ENCODE results near the gene INPP5B. TPM values are rescaled to one million over a fixed set of nuclear protein-coding genes. Genes with fewer than 3 reads are reported as not detected.
"Not testable (repeated sequence)": the region's sequence is repeated elsewhere in the genome, so short reads cannot be mapped to it uniquely, and the experiment has no call there.

The INPP5B gene
- total RNA-seq, 4 donors from 2014 or later, result 6.2 to 20.4 (median 13.7) TPM

DNA sequence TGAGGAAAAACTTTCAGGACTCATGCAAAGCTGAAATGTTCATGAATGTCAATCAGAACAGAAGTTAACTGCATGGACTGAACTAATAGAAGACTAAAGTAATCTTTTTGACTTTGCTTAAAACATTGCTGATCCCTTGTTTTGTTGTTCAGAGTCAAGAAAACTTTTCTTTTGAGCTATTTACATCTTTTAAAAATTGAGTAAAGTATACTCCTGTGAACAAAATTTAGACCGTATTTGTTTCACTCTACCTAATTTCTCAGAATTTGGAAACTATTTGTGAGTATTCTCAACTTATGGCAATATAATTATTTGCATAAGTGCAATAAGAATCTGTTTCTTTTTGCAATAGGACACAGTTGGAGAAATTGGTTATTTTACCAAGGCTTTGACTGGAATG lies 41.1 kb downstream of the INPP5B start:
- H3K4me1 ChIP-seq, result no peaks in the 10 kb centered on the region
- H3K9me3 ChIP-seq, result no peaks in the 10 kb centered on the region
- no peak overlapping the region for H3K27ac ChIP-seq
- TF ChIP-seq, protein P1, sequence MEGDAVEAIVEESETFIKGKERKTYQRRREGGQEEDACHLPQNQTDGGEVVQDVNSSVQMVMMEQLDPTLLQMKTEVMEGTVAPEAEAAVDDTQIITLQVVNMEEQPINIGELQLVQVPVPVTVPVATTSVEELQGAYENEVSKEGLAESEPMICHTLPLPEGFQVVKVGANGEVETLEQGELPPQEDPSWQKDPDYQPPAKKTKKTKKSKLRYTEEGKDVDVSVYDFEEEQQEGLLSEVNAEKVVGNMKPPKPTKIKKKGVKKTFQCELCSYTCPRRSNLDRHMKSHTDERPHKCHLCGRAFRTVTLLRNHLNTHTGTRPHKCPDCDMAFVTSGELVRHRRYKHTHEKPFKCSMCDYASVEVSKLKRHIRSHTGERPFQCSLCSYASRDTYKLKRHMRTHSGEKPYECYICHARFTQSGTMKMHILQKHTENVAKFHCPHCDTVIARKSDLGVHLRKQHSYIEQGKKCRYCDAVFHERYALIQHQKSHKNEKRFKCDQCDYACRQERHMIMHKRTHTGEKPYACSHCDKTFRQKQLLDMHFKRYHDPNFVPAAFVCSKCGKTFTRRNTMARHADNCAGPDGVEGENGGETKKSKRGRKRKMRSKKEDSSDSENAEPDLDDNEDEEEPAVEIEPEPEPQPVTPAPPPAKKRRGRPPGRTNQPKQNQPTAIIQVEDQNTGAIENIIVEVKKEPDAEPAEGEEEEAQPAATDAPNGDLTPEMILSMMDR (IDR thresholded peaks at IDR 0.05), result no peak
- no peak for TF ChIP-seq POLR2A (IDR thresholded peaks at IDR 0.05)
- DNase-seq, result no peak
- H3K36me3 ChIP-seq, result peaks cover 0 to 15% (median 0%) of the 10 kb centered on the region in 3 donors
- no peaks in the 10 kb centered on the region for H3K27me3 ChIP-seq
- 96 to 97% methylated on average over 1 of the region's 1 CpG for WGBS, 2 donors
- H3K4me3 ChIP-seq, result no peak overlapping the region
- intact Hi-C loops (cut with DNase I), result no loop called here

DNA sequence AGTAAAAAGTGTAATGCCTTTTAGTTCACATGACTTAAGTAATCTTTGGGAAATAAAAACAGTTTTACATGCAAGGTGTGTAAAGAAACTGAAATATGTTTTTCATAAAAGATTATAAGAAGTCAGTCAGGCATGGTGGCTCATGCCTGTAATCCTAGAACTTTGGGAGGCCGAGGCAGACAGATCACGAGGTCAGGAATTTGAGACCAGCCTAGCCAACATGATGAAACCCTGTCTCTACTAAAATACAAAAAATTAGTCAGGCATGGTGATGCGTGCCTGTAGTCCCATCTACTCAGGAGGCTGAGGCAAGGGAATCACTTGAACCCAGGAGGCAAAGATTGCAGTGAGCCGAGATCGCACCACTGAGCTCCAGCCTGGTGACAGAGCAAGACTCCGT lies 42.9 kb downstream of the INPP5B start:
- intact Hi-C loops (cut with DNase I); H3K27me3 ChIP-seq: not testable (repeated sequence)
- H3K36me3 ChIP-seq, result peaks cover 0 to 15% (median 0%) of the 10 kb centered on the region in 3 donors

DNA sequence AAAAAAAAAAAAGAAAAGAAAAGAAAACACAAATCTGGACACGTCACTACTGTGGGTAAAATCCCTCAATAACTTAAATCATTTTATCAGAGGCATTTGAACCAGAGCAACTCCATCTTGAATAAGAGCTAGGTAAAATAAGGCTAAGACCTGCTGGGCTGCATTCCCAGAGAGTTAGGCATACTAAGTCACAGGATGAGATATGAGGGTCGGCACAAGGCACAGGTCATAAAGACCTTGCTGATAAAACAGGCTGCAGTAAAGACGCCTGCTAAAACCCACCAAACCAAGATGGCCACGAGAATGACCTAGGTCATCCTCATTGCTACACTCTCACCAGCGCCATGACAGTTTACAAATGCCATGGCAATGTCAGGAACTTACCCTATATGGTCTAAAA lies 43.9 kb downstream of the INPP5B start:
- TF ChIP-seq POLR2A (IDR thresholded peaks at IDR 0.05), result no peak
- TF ChIP-seq, protein P1 (IDR thresholded peaks at IDR 0.05), result no peak
- H3K9me3 ChIP-seq, result no peaks in the 10 kb centered on the region
- WGBS, 2 donors, result 92 to 97% methylated on average over 5 of the region's 5 CpGs

More for the DNA sequence above, 42.9 kb downstream of the INPP5B start:
- WGBS, 2 donors, result 85 to 89% methylated on average over 6 of the region's 6 CpGs
- H3K9me3 ChIP-seq, H3K27ac ChIP-seq, H3K4me3 ChIP-seq, DNase-seq, H3K4me1 ChIP-seq: not testable (repeated sequence)

DNA sequence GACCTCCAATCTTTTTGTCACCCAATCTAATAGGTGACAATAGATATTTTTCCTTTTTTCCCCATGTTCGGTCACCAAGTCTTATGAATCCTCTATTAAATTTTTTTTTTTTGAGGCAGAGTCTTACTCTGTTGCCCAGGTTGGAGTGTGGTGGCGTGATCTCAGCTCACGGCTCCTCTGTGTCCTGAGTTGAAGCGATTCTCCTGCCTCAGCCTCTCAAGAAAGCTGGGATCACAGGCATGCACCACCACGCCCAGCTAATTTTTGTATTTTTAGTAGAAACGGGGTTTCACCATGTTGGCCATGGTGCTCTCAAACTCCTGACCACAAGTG lies 45.0 kb downstream of the INPP5B start:
- WGBS, 2 donors, result 90 to 100% methylated on average over 2 to 6 of the region's 6 CpGs
- TF ChIP-seq, protein P1 (IDR thresholded peaks at IDR 0.05), result no peak
- no peak for TF ChIP-seq POLR2A (IDR thresholded peaks at IDR 0.05)
- Histone ChIP-seq H3K36me3 (peaks cover 0 to 15% (median 0%) of the 10 kb centered on the region in 3 donors), H3K4me3 (no peak overlapping the region), H3K27me3 (no peaks in the 10 kb centered on the region), H3K27ac (no peak overlapping the region), H3K4me1 (no peaks in the 10 kb centered on the region), H3K9me3 (no peaks in the 10 kb centered on the region)
- intact Hi-C loops (cut with DNase I), result no loop called here
- no peak for DNase-seq

More for the DNA sequence above, 43.9 kb downstream of the INPP5B start:
- intact Hi-C loops (cut with DNase I), result no loop called here
- Histone ChIP-seq H3K4me3 (no peak overlapping the region), H3K36me3 (peaks cover 0 to 15% (median 0%) of the 10 kb centered on the region in 3 donors), H3K4me1 (no peaks in the 10 kb centered on the region), H3K27me3 (no peaks in the 10 kb centered on the region), H3K27ac (no peak overlapping the region)
- DNase-seq, result no peak

DNA sequence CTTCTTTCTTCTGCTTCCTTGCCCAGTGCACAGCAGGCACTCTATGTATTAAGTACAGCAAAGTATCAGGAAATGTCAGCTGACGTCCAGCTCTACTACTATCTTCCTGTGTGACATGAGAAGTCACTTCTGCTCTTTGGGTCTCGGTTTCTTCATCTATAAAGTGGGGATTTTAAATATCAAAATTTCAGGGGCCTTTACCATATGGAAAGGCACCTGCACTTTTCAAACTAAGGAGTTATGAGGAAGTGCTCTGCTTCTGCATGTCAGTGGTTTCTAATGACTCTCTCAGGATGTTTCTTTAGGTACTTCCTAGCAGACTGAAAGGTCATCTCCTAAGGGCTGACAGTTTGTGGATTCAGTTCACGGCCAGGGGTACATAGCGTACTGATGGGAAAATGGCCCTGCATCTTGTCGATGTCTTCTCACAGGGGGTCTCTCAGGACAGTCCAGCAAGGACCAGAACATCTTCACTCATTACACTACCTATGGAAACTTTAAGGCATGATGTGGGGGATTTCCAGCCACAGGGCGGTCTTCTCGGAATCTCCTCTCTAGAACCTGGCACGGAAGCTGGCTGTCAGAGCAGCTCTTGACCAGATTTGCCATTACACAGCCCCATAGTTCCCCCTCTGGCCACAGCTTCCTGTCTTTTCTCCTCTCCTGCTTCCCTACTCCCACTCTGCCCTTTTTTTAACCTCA lies 45.5 kb downstream of the INPP5B start:
- TF ChIP-seq POLR2A (IDR thresholded peaks at IDR 0.05), result no peak
- TF ChIP-seq, protein P1 (IDR thresholded peaks at IDR 0.05), result no peak
- intact Hi-C loops (cut with DNase I), result no loop called here
- Histone ChIP-seq H3K27ac (no peak overlapping the region), H3K4me3 (no peak overlapping the region), H3K9me3 (no peaks in the 10 kb centered on the region), H3K27me3 (no peaks in the 10 kb centered on the region), H3K4me1 (no peaks in the 10 kb centered on the region), H3K36me3 (peaks cover 0 to 15% (median 0%) of the 10 kb centered on the region in 3 donors)
- DNase-seq, result no peak
- 68 to 75% methylated on average over 6 to 8 of the region's 8 CpGs for WGBS, 2 donors

DNA sequence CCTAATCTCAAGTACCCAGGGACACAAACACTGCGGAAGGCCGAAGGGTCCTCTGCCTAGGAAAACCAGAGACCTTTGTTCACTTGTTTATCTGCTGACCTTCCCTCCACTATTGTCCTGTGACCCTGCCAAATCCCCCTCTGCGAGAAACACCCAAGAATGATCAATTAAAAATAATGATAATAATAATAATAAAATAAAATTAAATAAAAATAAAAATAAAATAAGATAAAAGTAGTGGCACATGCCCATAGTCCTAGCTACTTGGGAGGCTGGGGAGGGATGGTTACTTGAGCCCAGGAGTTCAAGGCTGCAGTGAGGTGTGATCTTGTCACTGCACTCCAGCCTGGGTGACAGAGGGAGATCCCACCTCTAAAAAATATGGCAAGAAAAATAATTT lies 49.3 kb downstream of the INPP5B start:
- H3K9me3 ChIP-seq; H3K27ac ChIP-seq; intact Hi-C loops (cut with DNase I); H3K4me1 ChIP-seq; H3K4me3 ChIP-seq; H3K27me3 ChIP-seq; DNase-seq: not testable (repeated sequence)
- WGBS, 2 donors, result 94% methylated on average over 3 of the region's 3 CpGs; no CpG with 5 or more reads in 1 of the 2 donors
- peaks cover 0 to 18% (median 0%) of the 10 kb centered on the region in 3 donors for H3K36me3 ChIP-seq
